ENCODE results near the gene ZNF106. TPM values are rescaled to one million over a fixed set of nuclear protein-coding genes. Genes with fewer than 3 reads are reported as not detected.

Gene ZNF106
- total and polyA plus RNA-seq, 2 experiments from 2014 or later, result 35.7 to 43.8 TPM

DNA sequence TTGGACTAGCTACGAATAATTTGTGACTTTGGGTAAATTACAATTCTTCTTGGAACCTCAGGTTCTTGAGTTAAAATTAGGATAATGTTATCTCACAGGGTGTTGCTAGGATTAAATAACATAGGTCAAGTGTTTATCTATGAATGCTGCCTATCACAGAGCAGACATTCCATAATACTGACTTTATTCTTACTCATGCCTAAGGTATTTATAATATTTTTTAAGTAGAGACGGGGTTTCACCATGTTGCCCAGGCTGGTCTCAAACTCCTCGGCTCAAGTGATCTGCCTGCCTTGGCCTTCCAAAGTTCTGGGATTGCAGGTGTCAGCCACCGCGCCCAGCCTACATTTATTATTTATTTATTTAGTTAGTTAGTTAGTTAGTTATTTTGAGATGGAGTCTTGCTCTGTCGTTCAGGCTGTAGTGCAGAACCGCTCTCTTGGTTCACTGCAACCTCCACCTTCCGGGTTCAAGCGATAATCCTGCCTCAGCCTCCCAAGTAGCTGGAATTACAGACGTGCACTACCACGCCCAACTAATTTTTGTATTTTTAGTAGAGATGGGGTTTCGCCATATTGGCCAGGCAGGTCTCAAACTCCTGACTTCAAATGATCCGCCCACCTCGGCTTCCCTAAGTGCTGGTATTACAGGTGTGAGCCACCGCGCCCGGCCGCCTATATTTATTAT is 741 bp upstream of the ZNF106 start:
- Histone ChIP-seq H3F3A (ENCODE audit: insufficient read depth) (peaks cover 29% of the 10 kb centered on the region), H2AFZ (peak overlapping the region; percentile 95), H4K20me1 (ENCODE audit: insufficient read depth) (0 out of 2 replicates have a peak, but pooled peaks cover 3% of the 10 kb centered on the region), H3K36me3 (ENCODE audit: low read depth) (no peaks in the 10 kb centered on the region), H3K9me3 (ENCODE audit: low read depth) (no peaks in the 10 kb centered on the region), H3K27me3 (replicated peaks; ENCODE audit: insufficient read depth) (no peaks in the 10 kb centered on the region), H3K4me3 (peak overlapping the region; percentile 89), H3K9ac (peak overlapping the region; percentile 97), H3K79me2 (ENCODE audit: insufficient read depth) (peaks cover 54% of the 10 kb centered on the region), H3K27ac (peak overlapping the region; percentile 98), H3K4me1 (ENCODE audit: insufficient read depth) (peaks cover 27% of the 10 kb centered on the region), H3K9me2 (ENCODE audit: insufficient read depth) (no peaks in the 10 kb centered on the region), H3K4me2 (ENCODE audit: unreplicated experiment) (peak overlapping the region; percentile 100)
- in situ Hi-C loops (cut with MboI), result no loop called here
- WGBS, 2 experiments (ENCODE audit: low coverage in 1 of 2, low lambda C conversion rate in 2 of 2, missing lambda C conversion rate in 2 of 2), result 82 to 84% methylated on average over 18 of the region's 18 CpGs
- peak; percentile 56 for DNase-seq
- TF ChIP-seq EZH2 (IDR thresholded peaks at IDR 0.05; ENCODE audit: insufficient read depth, poor library complexity, severe bottlenecking), result no peak
- TF ChIP-seq EZH2phosphoT487 (IDR thresholded peaks at IDR 0.05; ENCODE audit: insufficient read depth, low read depth), result no peak

DNA sequence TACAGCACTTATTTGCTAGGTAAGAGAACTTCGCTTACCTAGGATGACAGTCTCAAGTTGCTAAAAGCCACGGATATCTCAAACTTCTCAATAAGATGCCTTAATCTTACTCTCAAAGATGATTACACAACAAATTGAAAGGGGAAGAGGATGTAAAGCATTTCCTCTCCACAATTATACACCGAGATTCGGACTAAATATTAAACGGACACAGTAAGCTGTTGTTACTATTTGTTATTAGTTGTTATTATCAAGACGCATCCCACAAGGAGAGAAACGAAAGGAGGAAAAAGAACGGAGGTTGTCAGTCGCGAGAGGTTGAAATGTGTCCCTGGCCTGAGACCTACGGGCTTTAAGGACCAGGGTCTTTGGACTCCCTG is 660 bp downstream of the ZNF106 start:
- Histone ChIP-seq H3K9ac (peak overlapping the region; percentile 97), H2AFZ (peak overlapping the region; percentile 95), H3K9me2 (ENCODE audit: insufficient read depth) (no peaks in the 10 kb centered on the region), H4K20me1 (ENCODE audit: insufficient read depth) (0 out of 2 replicates have a peak, but pooled peaks cover 3% of the 10 kb centered on the region), H3K27ac (peak overlapping the region; percentile 98), H3K36me3 (ENCODE audit: low read depth) (no peaks in the 10 kb centered on the region), H3K4me3 (peak overlapping the region; percentile 89), H3K4me1 (ENCODE audit: insufficient read depth) (peaks cover 21% of the 10 kb centered on the region), H3F3A (ENCODE audit: insufficient read depth) (peaks cover 23% of the 10 kb centered on the region), H3K4me2 (ENCODE audit: unreplicated experiment) (peak overlapping the region; percentile 100), H3K27me3 (replicated peaks; ENCODE audit: insufficient read depth) (no peaks in the 10 kb centered on the region), H3K79me2 (ENCODE audit: insufficient read depth) (peaks cover 56% of the 10 kb centered on the region), H3K9me3 (ENCODE audit: low read depth) (no peaks in the 10 kb centered on the region)
- no peak for DNase-seq
- 6 to 7% methylated on average over 11 of the region's 11 CpGs for WGBS, 2 experiments (ENCODE audit: low coverage in 1 of 2, low lambda C conversion rate in 2 of 2, missing lambda C conversion rate in 2 of 2)
- in situ Hi-C loops (cut with MboI), result no loop called here
- TF ChIP-seq EZH2phosphoT487 (IDR thresholded peaks at IDR 0.05; ENCODE audit: insufficient read depth, low read depth), result no peak
- TF ChIP-seq EZH2 (IDR thresholded peaks at IDR 0.05; ENCODE audit: insufficient read depth, poor library complexity, severe bottlenecking), result no peak

DNA sequence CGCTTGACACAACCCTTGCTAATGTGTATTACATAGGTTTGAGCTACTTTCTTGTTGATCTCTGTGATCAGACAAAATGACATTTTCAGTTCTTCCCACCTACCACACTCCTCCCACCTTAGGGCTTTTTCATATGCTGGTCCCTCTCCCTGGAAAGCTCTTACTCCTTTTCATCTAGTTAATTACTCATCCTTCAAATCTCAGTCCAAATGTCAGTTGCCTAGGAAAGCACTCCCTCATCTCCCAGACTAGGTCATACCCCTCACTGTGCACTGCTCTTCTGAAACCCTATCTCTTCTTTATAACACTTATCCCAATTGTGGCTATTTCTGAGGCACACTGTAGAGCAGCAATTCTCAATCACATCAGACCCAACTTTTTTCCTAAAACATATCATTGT is 7.3 kb downstream of the ZNF106 start:
- Histone ChIP-seq H3K4me2 (ENCODE audit: unreplicated experiment) (no peak overlapping the region), H3K9me2 (ENCODE audit: insufficient read depth) (no peaks in the 10 kb centered on the region), H3K27me3 (replicated peaks; ENCODE audit: insufficient read depth) (no peaks in the 10 kb centered on the region), H3K27ac (no peak overlapping the region), H3K9me3 (ENCODE audit: low read depth) (no peaks in the 10 kb centered on the region), H3K9ac (no peak overlapping the region), H3K79me2 (ENCODE audit: insufficient read depth) (peaks cover 100% of the 10 kb centered on the region), H3K36me3 (ENCODE audit: low read depth) (no peaks in the 10 kb centered on the region), H2AFZ (no peak overlapping the region), H3F3A (ENCODE audit: insufficient read depth) (no peaks in the 10 kb centered on the region), H3K4me3 (no peak overlapping the region), H4K20me1 (ENCODE audit: insufficient read depth) (peaks cover 3% of the 10 kb centered on the region; the same call in 1 of the 2 replicates), H3K4me1 (ENCODE audit: insufficient read depth) (0 out of 2 replicates have a peak, but pooled peaks cover 2% of the 10 kb centered on the region)
- in situ Hi-C loops (cut with MboI), result no loop called here
- TF ChIP-seq EZH2 (IDR thresholded peaks at IDR 0.05; ENCODE audit: insufficient read depth, poor library complexity, severe bottlenecking) (no peak), EZH2phosphoT487 (IDR thresholded peaks at IDR 0.05; ENCODE audit: insufficient read depth, low read depth) (no peak)
- 100% methylated on average over 1 of the region's 1 CpG for WGBS, 2 experiments (ENCODE audit: low coverage in 1 of 2, low lambda C conversion rate in 2 of 2, missing lambda C conversion rate in 2 of 2)
- DNase-seq, result no peak

GRCh38 chr15:42482701-42483100 is 8.2 kb downstream of the ZNF106 start:
- DNase-seq, result peak; percentile 12
- Histone ChIP-seq H3K4me1 (ENCODE audit: insufficient read depth) (no peaks in the 10 kb centered on the region), H2AFZ (no peak overlapping the region), H3K36me3 (ENCODE audit: low read depth) (no peaks in the 10 kb centered on the region), H3K4me3 (no peak overlapping the region), H3K9ac (no peak overlapping the region), H4K20me1 (ENCODE audit: insufficient read depth) (no peaks in the 10 kb centered on the region; the same call in 1 of the 2 replicates), H3K79me2 (ENCODE audit: insufficient read depth) (peaks cover 100% of the 10 kb centered on the region), H3K9me3 (ENCODE audit: low read depth) (no peaks in the 10 kb centered on the region), H3K27ac (no peak overlapping the region), H3F3A (ENCODE audit: insufficient read depth) (no peaks in the 10 kb centered on the region), H3K27me3 (replicated peaks; ENCODE audit: insufficient read depth) (no peaks in the 10 kb centered on the region), H3K9me2 (ENCODE audit: insufficient read depth) (no peaks in the 10 kb centered on the region), H3K4me2 (ENCODE audit: unreplicated experiment) (no peak overlapping the region)
- no peak for TF ChIP-seq EZH2 (IDR thresholded peaks at IDR 0.05; ENCODE audit: insufficient read depth, poor library complexity, severe bottlenecking)
- TF ChIP-seq EZH2phosphoT487 (IDR thresholded peaks at IDR 0.05; ENCODE audit: insufficient read depth, low read depth), result no peak
- in situ Hi-C loops (cut with MboI), result no loop called here
- 38 to 43% methylated on average over 6 of the region's 6 CpGs for WGBS, 2 experiments (ENCODE audit: low coverage in 1 of 2, low lambda C conversion rate in 2 of 2, missing lambda C conversion rate in 2 of 2)

All from GM23248 (cell line).